H1 (cell line): ENCODE measurements around the gene DNAJB7. TPM values are rescaled to one million over a fixed set of nuclear protein-coding genes. Genes with fewer than 3 reads are reported as not detected.

Source experiments
- CTCF ChIA-PET: fragments of 300-600 bp; sonication (Branson Sonifier 250); formaldehyde crosslinking; loops from one replicate; lab custom pipeline; 2021; ENCODE audit not compliant: partially characterized antibody; lab: Charles Lee
- POLR2A ChIA-PET: fragments of 300-600 bp; sonication (Branson Sonifier 250); formaldehyde crosslinking; loops from one replicate; lab custom pipeline; 2021; ENCODE audit warnings: inconsistent platforms; ENCODE audit not compliant: partially characterized antibody; lab: Charles Lee
- DNase-seq, 2 experiments: peaks; one replicate each; pipeline versions ENCODE4 v3.0.0 to v3.0.0-alpha.2; 2010 to 2022; ENCODE audit warnings: low spot score in 2 of 2, low read depth in 1 of 2, mixed read lengths in 1 of 2
- FAIRE-seq: peaks from 2 replicates; lab custom pipeline; 2011; peaks lifted over from hg19 to GRCh38; lab: Jason Lieb, UNC
- H2AFZ ChIP-seq: 2 replicates; pipeline ENCODE4 v1.8.1; 2012; ENCODE audit warnings: low read length, inconsistent platforms
- H2AK5ac ChIP-seq: 2 replicates; pipeline ENCODE4 v1.6.1; 2013; ENCODE audit warnings: low read depth, low read length
- H2BK120ac ChIP-seq: replicated peaks from 2 replicates; pipeline ENCODE3; 2013; ENCODE audit warnings: low read depth, low read length, inconsistent platforms
- H2BK12ac ChIP-seq: 2 replicates; pipeline ENCODE4 v1.6.1; 2013; ENCODE audit warnings: low read depth, low read length
- H2BK15ac ChIP-seq: 2 replicates; pipeline ENCODE4 v1.6.1; 2013; ENCODE audit warnings: low read length
- H2BK20ac ChIP-seq: 2 replicates; pipeline ENCODE4 v1.6.1; 2013; ENCODE audit warnings: low read length
- H2BK5ac ChIP-seq: 2 replicates; pipeline ENCODE4 v1.6.1; 2013; ENCODE audit warnings: low read depth, low read length
- H3K14ac ChIP-seq: 2 replicates; pipeline ENCODE4 v1.6.1; 2013; ENCODE audit warnings: inconsistent platforms; ENCODE audit not compliant: insufficient read length
- H3K18ac ChIP-seq: 2 replicates; pipeline ENCODE4 v1.6.1; 2013; ENCODE audit warnings: low read length; ENCODE audit errors: extremely low read depth
- H3K23ac ChIP-seq: 2 replicates; pipeline ENCODE4 v1.6.1; 2013; ENCODE audit warnings: inconsistent platforms; ENCODE audit not compliant: insufficient read length
- H3K23me2 ChIP-seq: 2 replicates; pipeline ENCODE4 v1.6.1; 2013; ENCODE audit warnings: low read depth, low read length
- H3K27ac ChIP-seq: 2 replicates; pipeline ENCODE4 v1.6.1; 2011; ENCODE audit warnings: low read depth, low read length, inconsistent platforms
- H3K27me3 ChIP-seq, 4 experiments: replicated peaks in 1 of 4; 1 replicate in 1 of 4; 2 replicates in 3 of 4; pipeline versions ENCODE4 v1.6.1 to v1.8.1; 2011 to 2013; ENCODE audit warnings: low read length in 3 of 4, mild to moderate bottlenecking in 3 of 4, inconsistent platforms in 2 of 4, mixed read lengths in 2 of 4, moderate library complexity in 1 of 4; ENCODE audit not compliant: control insufficient read depth in 3 of 4, insufficient read depth in 3 of 4; ENCODE audit errors: extremely low read depth in 1 of 4
- H3K36me3 ChIP-seq, 4 experiments: 2 replicates each; pipeline versions ENCODE4 v1.6.1 to v1.8.1; 2011 to 2013; ENCODE audit warnings: mild to moderate bottlenecking in 4 of 4, low read length in 3 of 4, moderate library complexity in 2 of 4, control low read depth in 1 of 4, inconsistent platforms in 1 of 4; ENCODE audit not compliant: insufficient read depth in 4 of 4, control insufficient read depth in 2 of 4
- H3K4ac ChIP-seq: replicated peaks from 2 replicates; pipeline ENCODE3; 2013; ENCODE audit warnings: low read length, low read depth, mixed read lengths, inconsistent platforms; ENCODE audit not compliant: insufficient read length
- H3K4me1 ChIP-seq, 4 experiments: replicated peaks in 1 of 4; 1 replicate in 1 of 4; 2 replicates in 3 of 4; pipeline versions ENCODE4 v1.6.1 to v1.8.1; 2011 to 2013; ENCODE audit warnings: low read length in 3 of 4, inconsistent platforms in 2 of 4, mixed read lengths in 1 of 4; ENCODE audit not compliant: insufficient read depth in 4 of 4, control insufficient read depth in 3 of 4
- H3K4me2 ChIP-seq, 2 experiments: 2 replicates each; pipeline versions ENCODE4 v1.6.1 to v1.8.1; 2011 to 2013; ENCODE audit warnings: low read depth in 2 of 2, low read length in 2 of 2, control low read depth in 1 of 2, inconsistent platforms in 1 of 2, mild to moderate bottlenecking in 1 of 2; ENCODE audit not compliant: insufficient read depth in 1 of 2
- H3K4me3 ChIP-seq, 4 experiments: fragments of 200-600, 300-600 bp in 1 of 4; sonication (generic), shearing (Covaris generic), sonication (Bioruptor Twin) in 1 of 4; 2 replicates each; pipeline versions ENCODE4 v1.5.1 to v1.8.1; 2011 to 2016; ENCODE audit warnings: low read length in 4 of 4, low read depth in 3 of 4, control low read depth in 2 of 4, inconsistent platforms in 2 of 4, mild to moderate bottlenecking in 2 of 4, mixed read lengths in 1 of 4, moderate library complexity in 1 of 4; ENCODE audit not compliant: insufficient read depth in 2 of 4; ENCODE audit errors: extremely low read depth in 1 of 4
- H3K56ac ChIP-seq: replicated peaks from 2 replicates; pipeline ENCODE3; 2013; ENCODE audit warnings: low read depth, mild to moderate bottlenecking, mixed read lengths, low read length, inconsistent platforms; ENCODE audit not compliant: insufficient read length
- H3K79me1 ChIP-seq: 2 replicates; pipeline ENCODE4 v1.6.1; 2013; ENCODE audit warnings: low read depth, low read length, control low read depth
- H3K79me2 ChIP-seq, 2 experiments: 2 replicates each; pipeline versions ENCODE4 v1.6.1 to v1.8.1; 2012 to 2013; ENCODE audit warnings: low read length in 2 of 2, mild to moderate bottlenecking in 2 of 2, inconsistent platforms in 1 of 2; ENCODE audit not compliant: insufficient read depth in 2 of 2, control insufficient read depth in 1 of 2
- H3K9ac ChIP-seq, 4 experiments: replicated peaks in 1 of 4; 1 replicate in 1 of 4; 2 replicates in 3 of 4; pipeline versions ENCODE4 v1.6.1 to v1.8.1; 2011 to 2013; ENCODE audit warnings: low read depth in 3 of 4, low read length in 3 of 4, control low read depth in 2 of 4, mild to moderate bottlenecking in 2 of 4, moderate library complexity in 2 of 4, inconsistent platforms in 1 of 4; ENCODE audit errors: extremely low read depth in 1 of 4
- H3K9me3 ChIP-seq, 2 experiments: 2 replicates each; pipeline versions ENCODE4 v1.6.1 to v1.8.1; 2012 to 2013; ENCODE audit warnings: mild to moderate bottlenecking in 2 of 2, moderate library complexity in 2 of 2, control low read depth in 1 of 2, inconsistent platforms in 1 of 2, low read depth in 1 of 2, low read length in 1 of 2, mixed read lengths in 1 of 2; ENCODE audit not compliant: insufficient read depth in 2 of 2
- H4K20me1 ChIP-seq, 2 experiments: replicated peaks in 1 of 2; 2 replicates each; pipeline versions ENCODE3 to v1.8.1; 2011 to 2013; ENCODE audit warnings: inconsistent platforms in 2 of 2, low read length in 2 of 2, mild to moderate bottlenecking in 1 of 2; ENCODE audit not compliant: insufficient read depth in 2 of 2, control insufficient read depth in 1 of 2
- H4K5ac ChIP-seq: 2 replicates; pipeline ENCODE4 v1.6.1; 2013; ENCODE audit warnings: low read length, low read depth, mixed read lengths, inconsistent platforms; ENCODE audit not compliant: insufficient read length
- H4K8ac ChIP-seq: 2 replicates; pipeline ENCODE4 v1.8.0; 2013; ENCODE audit warnings: mild to moderate bottlenecking, moderate library complexity, low read length, inconsistent platforms; ENCODE audit not compliant: insufficient read depth; ENCODE audit errors: extremely low read depth
- H4K91ac ChIP-seq: replicated peaks from 2 replicates; pipeline ENCODE3; 2013; ENCODE audit warnings: low read length, mixed read lengths, inconsistent platforms; ENCODE audit not compliant: insufficient read length
- ASH2L ChIP-seq: fragments of 200-600, 300-600 bp; sonication (generic); IDR thresholded peaks from one replicate; pipeline ENCODE4 v1.7.1; 2017; ENCODE audit warnings: low read length
- BACH1 ChIP-seq: IDR thresholded peaks from 2 replicates; pipeline ENCODE4 v1.6.1; 2012; ENCODE audit warnings: low read length, improper control_type of control experiment
- CHD2 ChIP-seq: IDR thresholded peaks from 2 replicates; pipeline ENCODE4 v1.6.1; 2012; ENCODE audit warnings: low read length, improper control_type of control experiment
- CREB1 ChIP-seq: IDR thresholded peaks from 2 replicates; pipeline ENCODE4 v1.6.1; 2012; ENCODE audit warnings: inconsistent platforms
- HDAC2 ChIP-seq, 2 experiments: fragments of 300-600 bp in 1 of 2; sonication (generic) in 1 of 2; IDR thresholded peaks; 2 replicates each; pipeline ENCODE4 v1.6.1; 2011 to 2012; ENCODE audit warnings: low read depth in 2 of 2, low read length in 2 of 2, mild to moderate bottlenecking in 2 of 2, moderate library complexity in 2 of 2, borderline replicate concordance in 1 of 2, inconsistent platforms in 1 of 2
- JUN ChIP-seq: IDR thresholded peaks from 2 replicates; pipeline ENCODE4 v1.6.1; 2011; ENCODE audit warnings: low read depth, mild to moderate bottlenecking, improper control_type of control experiment, low read length
- JUND ChIP-seq: IDR thresholded peaks from 2 replicates; pipeline ENCODE4 v1.6.1; 2011; ENCODE audit warnings: mild to moderate bottlenecking, improper control_type of control experiment, low read length
- KDM4A ChIP-seq: IDR thresholded peaks from one replicate; pipeline ENCODE4 v1.7.1; 2012; ENCODE audit warnings: low read depth, mild to moderate bottlenecking, moderate library complexity, low read length, inconsistent platforms; ENCODE audit not compliant: severe bottlenecking
- PHF8 ChIP-seq: fragments of 200-600 bp; sonication (generic); conservative IDR thresholded peaks from 2 replicates; pipeline ENCODE4 v1.7.1; 2012; ENCODE audit warnings: low read depth, mild to moderate bottlenecking, inconsistent platforms, low read length, moderate library complexity
- SP1 ChIP-seq: IDR thresholded peaks from 2 replicates; pipeline ENCODE4 v1.6.1; 2011; ENCODE audit warnings: low read depth, low read length
- SP2 ChIP-seq: IDR thresholded peaks from 2 replicates; pipeline ENCODE4 v1.6.1; 2012; ENCODE audit warnings: mild to moderate bottlenecking, low read length, inconsistent platforms
- SP4 ChIP-seq: IDR thresholded peaks from 2 replicates; pipeline ENCODE4 v1.6.1; 2012; ENCODE audit warnings: low read length, inconsistent platforms
- SRF ChIP-seq: IDR thresholded peaks from 2 replicates; pipeline ENCODE4 v1.6.1; 2011; ENCODE audit warnings: mild to moderate bottlenecking, low read depth, low read length, moderate library complexity
- TAF1 ChIP-seq: IDR thresholded peaks from 2 replicates; pipeline ENCODE4 v1.6.1; 2011; ENCODE audit warnings: mild to moderate bottlenecking, low read depth, low read length
- WGBS, 2 experiments: shearing (Covaris generic) in 1 of 2; methylation state at CpG; one replicate each; pipeline versions ENCODE4 v1.1.6 to v1.1.7; 2013 to 2015; ENCODE audit warnings: low lambda C conversion rate in 2 of 2, mixed read lengths in 2 of 2, inconsistent platforms in 1 of 2, low coverage in 1 of 2, missing lambda C conversion rate in 1 of 2; ENCODE audit not compliant: insufficient replicate concordance in 2 of 2, insufficient coverage in 1 of 2, insufficient read length in 1 of 2; ENCODE audit errors: extremely low coverage in 1 of 2, missing lambda C conversion rate in 1 of 2; 5-methylcytosine and 5-hydroxymethylcytosine counted together
- polyA plus RNA-seq, 7 experiments: library from polyadenylated mRNA; depleted of rRNA in 3 of 7; stranded (reverse) in 5 of 7; unstranded in 2 of 7; fragments of >200 nt in 5 of 7; fragments of 200-250 nt in 2 of 7; gene quantifications; 1 replicate in 5 of 7; 2 replicates in 1 of 7; 4 replicates in 1 of 7; pipeline versions ENCODE4 v1.2.1 to v1.2.3, GENCODE V29; 2011 to 2013; ENCODE audit warnings: missing spikeins in 2 of 7, mixed read lengths in 2 of 7
- total RNA-seq: library from RNA; stranded (reverse); fragmentation: NEBNext Ultra II Directional; extraction: Animal tissue kit (Norgen Biotek cat#: 25700); gene quantifications from 2 replicates; pipeline ENCODE4 v1.2.1, GENCODE V29; 2021

DNAJB7 gene
- total and polyA plus RNA-seq, 2 of the 8 experiments (the other 6 are each of a cell fraction or from before 2014, with no cell fraction given): not detected

GRCh38 chr22:40855979-40856512 is 5.9 kb downstream of the DNAJB7 start:
- Histone ChIP-seq H3K79me2 (peaks cover 40 to 91% of the 10 kb centered on the region in 2 experiments), H2AFZ (no peak overlapping the region), H3K56ac (peak overlapping the region; percentile 65), H3K4me2 (peak overlapping the region; percentile 68 to 79), H2BK12ac (no peak overlapping the region; the same call in 1 of the 2 replicates), H4K20me1 (peaks cover 0 to 6% of the 10 kb centered on the region in 2 experiments), H3K36me3 (peaks cover 0 to 7% (median 0%) of the 10 kb centered on the region in 4 experiments; a peak in 3 of 8 replicates), H2BK15ac (no peak overlapping the region), H4K8ac (peak overlapping the region; percentile 100; the same call in 1 of the 2 replicates), H2AK5ac (0 out of 2 replicates have a peak overlapping the region, but pooled peaks have one; percentile 46), H3K9me3 (no peaks in the 10 kb centered on the region), H3K18ac (peak overlapping the region; percentile 71; the same call in 1 of the 2 replicates), H4K5ac (peak overlapping the region; percentile 15), H3K27ac (peak overlapping the region; percentile 98), H3K23ac (no peak overlapping the region), H3K4ac (no peak overlapping the region), H2BK20ac (no peak overlapping the region), H4K91ac (peak overlapping the region; percentile 8), H2BK120ac (no peak overlapping the region), H3K23me2 (peaks cover 8% of the 10 kb centered on the region), H3K79me1 (no peaks in the 10 kb centered on the region; the same call in 1 of the 2 replicates), H3K27me3 (no peaks in the 10 kb centered on the region), H3K14ac (no peak overlapping the region), H2BK5ac (peak overlapping the region; percentile 98), H3K9ac (peak overlapping the region; percentile 91 to 99 (median 94)), H3K4me3 (peak overlapping the region; percentile 98 to 99 (median 98)), H3K4me1 (peaks cover 0 to 6% (median 0%) of the 10 kb centered on the region in 4 experiments; a peak in 2 of 7 replicates)
- no peak for FAIRE-seq
- CTCF ChIA-PET: interaction anchor here (1.1 kb wide), 1 partner anchor 32 kb away, joined by 3 read pairs; no protein-coding TSS in a partner anchor
- 2% methylated on average over 19 of the region's 29 CpGs; no CpG with 5 or more reads in 1 of the 2 experiments for WGBS, 2 experiments
- DNase-seq: no peak
- POLR2A ChIA-PET: interaction anchor here (0.6 to 4.9 kb wide), 13 partner anchors 8 to 510 kb away, joined by 3 to 24 read pairs (median 5); partner anchors contain the start of gene ADSL
- TF ChIP-seq HDAC2 (IDR thresholded peaks at IDR 0.05; ENCODE audit: borderline replicate concordance in 1 of 2, low read depth in 2 of 2, low read length in 2 of 2) (peak in 1 of 2 experiments; percentile 22; a peak in 1 of 4 replicates), PHF8 (0 out of 2 replicates have a peak, but pooled peaks have one; percentile 81), ASH2L (peak; percentile 58), SP4 (no peak), KDM4A (no peak), SRF (no peak), JUND (no peak), CREB1 (no peak), JUN (no peak), SP2 (no peak), SP1 (no peak), BACH1 (0 out of 2 replicates have a peak, but pooled peaks have one; percentile 4), TAF1 (no peak; the same call in 1 of the 2 replicates), CHD2 (no peak)
